Ovary (tissue), 9 donors: ENCODE data around the gene SMAD3. TPM values are rescaled to one million over a fixed set of nuclear protein-coding genes. Genes with fewer than 3 reads are reported as not detected.

Experiments
- DNase-seq, 5 donors: peaks; one replicate each; pipeline ENCODE4 v3.0.0-alpha.2; 2019 to 2020
- H3K27ac ChIP-seq, 2 donors: fragments of 200-600 bp; one replicate each; pipeline versions ENCODE4 v1.5.1 to v1.8.0; 2019 to 2022
- H3K27me3 ChIP-seq: fragments of 200-600 bp; one replicate; pipeline ENCODE4 v1.8.0; 2022
- H3K36me3 ChIP-seq: fragments of 200-600 bp; sonication (generic); one replicate; pipeline ENCODE4 v1.5.1; 2019
- H3K4me1 ChIP-seq: one replicate; pipeline ENCODE4 v1.8.1; 2013; ENCODE audit warnings: mild to moderate bottlenecking, moderate library complexity; ENCODE audit not compliant: insufficient read depth
- H3K4me3 ChIP-seq: fragments of 200-600 bp; sonication (generic); one replicate; pipeline ENCODE4 v1.5.1; 2017
- H3K9me3 ChIP-seq, 2 donors: fragments of 200-600 bp in 1 of 2; sonication (generic) in 1 of 2; one replicate each; pipeline versions ENCODE4 v1.5.1 to v1.8.1; 2013 to 2019; ENCODE audit warnings: mild to moderate bottlenecking in 1 of 2, moderate library complexity in 1 of 2
- CTCF ChIP-seq, 3 donors: fragments of 450-650 bp in 2 of 3; fragments of 200-600 bp in 1 of 3; IDR thresholded peaks; one replicate each; pipeline versions ENCODE4 v1.5.1 to v1.8.0; 2016 to 2022; ENCODE audit warnings: antibody characterized with exemption in 3 of 3, mild to moderate bottlenecking in 1 of 3
- EP300 ChIP-seq: sonication (generic); formaldehyde crosslinking; IDR thresholded peaks from one replicate; pipeline ENCODE4 v1.6.1; 2017; ENCODE audit warnings: antibody characterized with exemption
- POLR2A ChIP-seq: fragments of 450-650 bp; IDR thresholded peaks from one replicate; pipeline ENCODE4 v1.6.1; 2017; ENCODE audit warnings: antibody characterized with exemption, mild to moderate bottlenecking, moderate library complexity
- WGBS, 3 donors: extraction: QIAGEN DNeasy Blood & Tissue Kit in 1 of 3; methylation state at CpG; one replicate each; pipeline versions ENCODE4 v1.1.5 to v1.1.7; 2013 to 2017; 5-methylcytosine and 5-hydroxymethylcytosine counted together
- intact Hi-C, 4 donors: fragments of 100-400 bp; cut with DNase I; formaldehyde crosslinking; loops; one replicate each; pipeline versions ENCODE4 v1.11.0 to v1.15.1; 2022 to 2023
- polyA plus RNA-seq, 2 donors: library from polyadenylated mRNA; stranded (reverse); fragments of 200-250 nt in 1 of 2; fragments of 350-450 nt in 1 of 2; fragmentation: Illumina TruSeq in 1 of 2; extraction: RNeasy Lipid Tissue Mini Kit (QIAGEN cat#74804) in 1 of 2; gene quantifications; one replicate each; pipeline ENCODE4 v1.2.3, GENCODE V29; 2013 to 2014
- total RNA-seq, 7 donors: library from RNA; depleted of rRNA in 2 of 7; stranded (reverse); fragments of >200 nt in 2 of 7; fragmentation: NEBNext Ultra II Directional in 3 of 7; extraction: Animal tissue kit (Norgen Biotek cat#: 25700) in 3 of 7; gene quantifications; one replicate each; pipeline versions ENCODE4 v1.1.0 to v1.2.4, GENCODE V29; 2016 to 2023
- donor health status: DM: no; HTN: no; CAD: no; lungs with moderate emphysema.
- donor health status: DM: no; HTN: no; CAD: no.
- donor health status: Bipolar disorder and iron deficiency.
- donor health status: DM: yes; HTN: yes; CAD: no.
- donor health status: DM: no; HTN: no; CAD: no.
- donor health status: DM: yes; HTN: yes; CAD: no.

SMAD3 gene
- total and polyA plus RNA-seq, 9 donors, result 18.7 to 78.6 (median 46.0) TPM

GRCh38 chr15:67164401-67164791, 99.0 kb downstream of the SMAD3 start:
- H3K27ac ChIP-seq, result peak overlapping the region in 1 of 2 donors; percentile 69
- H3K4me1 ChIP-seq, result peaks cover 40% of the 10 kb centered on the region
- DNase-seq, result peak in 2 of 5 donors; percentile 36 to 37
- no peaks in the 10 kb centered on the region for H3K27me3 ChIP-seq
- H3K4me3 ChIP-seq, result no peak overlapping the region
- no peak for TF ChIP-seq POLR2A
- TF ChIP-seq CTCF (IDR thresholded peaks at IDR 0.05), result no peak
- no peak for TF ChIP-seq EP300
- no peaks in the 10 kb centered on the region for H3K36me3 ChIP-seq
- intact Hi-C loops, result loop anchor here in 1 of 4 donors (10.0 kb wide), 1 partner anchor 100 kb away; the partner anchor contains the start of gene SMAD3
- 28 to 34% (median 32%) methylated on average over 5 of the region's 5 CpGs for WGBS, 3 donors
- no peaks in the 10 kb centered on the region for H3K9me3 ChIP-seq

GRCh38 chr15:67164811-67165253, 99.4 kb downstream of the SMAD3 start:
- Histone ChIP-seq H3K27me3 (no peaks in the 10 kb centered on the region), H3K4me3 (no peak overlapping the region), H3K9me3 (no peaks in the 10 kb centered on the region), H3K27ac (peak overlapping the region; percentile 48 to 69), H3K4me1 (peaks cover 40% of the 10 kb centered on the region), H3K36me3 (no peaks in the 10 kb centered on the region)
- TF ChIP-seq CTCF (IDR thresholded peaks at IDR 0.05) (no peak), EP300 (no peak), POLR2A (no peak)
- WGBS, 3 donors, result 49 to 61% (median 61%) methylated on average over 16 to 17 of the region's 17 CpGs
- no peak for DNase-seq
- intact Hi-C loops, result loop anchor here in 1 of 4 donors (10.0 kb wide), 1 partner anchor 100 kb away; the partner anchor contains the start of gene SMAD3

- Histone ChIP-seq H3K36me3 (no peaks in the 10 kb centered on the region), H3K27me3 (no peaks in the 10 kb centered on the region), H3K4me3 (no peak overlapping the region), H3K27ac (peak overlapping the region; percentile 48 to 69), H3K4me1 (peaks cover 40% of the 10 kb centered on the region), H3K9me3 (no peaks in the 10 kb centered on the region)
- intact Hi-C loops, result loop anchor here in 1 of 4 donors (10.0 kb wide), 1 partner anchor 101 kb away; the partner anchor contains the start of gene SMAD3
- WGBS, 3 donors, result 12 to 39% (median 35%) methylated on average over 34 of the region's 34 CpGs
- DNase-seq, result peak; percentile 62 to 81 (median 73)
- TF ChIP-seq EP300 (no peak), CTCF (IDR thresholded peaks at IDR 0.05) (no peak), POLR2A (no peak)
Measured at GRCh38 chr15:67165254-67166253, 100.2 kb downstream of the SMAD3 start.

- no peak for TF ChIP-seq POLR2A
- TF ChIP-seq CTCF (IDR thresholded peaks at IDR 0.05), result no peak
- TF ChIP-seq EP300, result no peak
- H3K4me1 ChIP-seq, result peaks cover 42% of the 10 kb centered on the region
- no peaks in the 10 kb centered on the region for H3K9me3 ChIP-seq
- H3K4me3 ChIP-seq, result no peak overlapping the region
- DNase-seq, result peak in 1 of 5 donors; percentile 18
- 62 to 69% (median 65%) methylated on average over 13 of the region's 13 CpGs for WGBS, 3 donors
- H3K27ac ChIP-seq, result no peak overlapping the region
- H3K27me3 ChIP-seq, result no peaks in the 10 kb centered on the region
- intact Hi-C loops, result loop anchor here in 1 of 4 donors (10.0 kb wide), 1 partner anchor 102 kb away; the partner anchor contains the start of gene SMAD3
- H3K36me3 ChIP-seq, result no peaks in the 10 kb centered on the region
Measured at GRCh38 chr15:67166280-67167009, 101.0 kb downstream of the SMAD3 start.
